ENCODE measurements around the gene AZIN2.

The AZIN2 gene

DNA sequence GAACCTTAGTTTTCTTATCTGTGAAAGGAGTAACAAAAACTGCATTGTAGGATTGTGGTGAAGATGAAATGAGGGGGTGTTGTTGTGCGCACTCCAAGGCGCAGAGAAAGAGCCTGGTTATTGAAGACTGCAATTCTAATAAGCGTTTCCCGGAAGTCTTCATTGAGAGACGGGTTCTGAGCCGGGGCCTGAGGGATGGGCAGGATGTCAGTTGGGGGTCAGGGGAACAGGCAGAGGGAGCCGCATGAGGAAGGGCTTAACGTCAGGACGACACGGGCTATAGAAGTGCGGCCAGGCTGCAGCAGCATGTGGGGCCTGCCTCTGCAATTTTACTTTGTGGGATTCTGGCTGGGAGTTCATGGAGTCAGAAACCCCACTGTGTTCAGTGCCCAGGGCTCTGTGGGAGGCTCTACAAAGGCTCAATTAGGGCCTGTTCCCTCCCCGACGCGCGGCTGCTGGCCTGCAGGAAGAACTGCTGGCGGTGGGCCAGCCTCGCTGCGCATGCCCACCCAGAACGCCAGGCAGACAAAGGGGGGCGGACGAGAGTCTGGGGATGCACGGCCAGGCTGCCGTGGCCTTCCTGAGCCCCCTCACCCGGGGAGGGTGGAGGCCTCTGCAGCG is 80.2 kb downstream of the AZIN2 start:
- H3K79me2 ChIP-seq (ENCODE audit: low read length) = no peaks in the 10 kb centered on the region
- H3K4me1 ChIP-seq (ENCODE audit: low read length) = no peaks in the 10 kb centered on the region
- H3K27ac ChIP-seq (ENCODE audit: low read length) = no peak overlapping the region
- no peak overlapping the region for H3K4me3 ChIP-seq (ENCODE audit: low read length)
- H3K9me3 ChIP-seq (ENCODE audit: insufficient read depth, low read length) = no peaks in the 10 kb centered on the region
- no peaks in the 10 kb centered on the region for H3K27me3 ChIP-seq (ENCODE audit: low read depth, low read length)
- no peak overlapping the region for H2AFZ ChIP-seq (ENCODE audit: low read depth, low read length)
- no peak overlapping the region for H3K4me2 ChIP-seq (ENCODE audit: low read length)
- H4K20me1 ChIP-seq (ENCODE audit: insufficient read depth, low read length) = no peaks in the 10 kb centered on the region
- H3K36me3 ChIP-seq (replicated peaks; ENCODE audit: low read depth, low read length) = no peaks in the 10 kb centered on the region
- no peak overlapping the region for H3K9ac ChIP-seq (ENCODE audit: low read length)
- TF ChIP-seq EZH2phosphoT487 (IDR thresholded peaks at IDR 0.05; ENCODE audit: low read depth) = no peak
- TF ChIP-seq, protein P1, sequence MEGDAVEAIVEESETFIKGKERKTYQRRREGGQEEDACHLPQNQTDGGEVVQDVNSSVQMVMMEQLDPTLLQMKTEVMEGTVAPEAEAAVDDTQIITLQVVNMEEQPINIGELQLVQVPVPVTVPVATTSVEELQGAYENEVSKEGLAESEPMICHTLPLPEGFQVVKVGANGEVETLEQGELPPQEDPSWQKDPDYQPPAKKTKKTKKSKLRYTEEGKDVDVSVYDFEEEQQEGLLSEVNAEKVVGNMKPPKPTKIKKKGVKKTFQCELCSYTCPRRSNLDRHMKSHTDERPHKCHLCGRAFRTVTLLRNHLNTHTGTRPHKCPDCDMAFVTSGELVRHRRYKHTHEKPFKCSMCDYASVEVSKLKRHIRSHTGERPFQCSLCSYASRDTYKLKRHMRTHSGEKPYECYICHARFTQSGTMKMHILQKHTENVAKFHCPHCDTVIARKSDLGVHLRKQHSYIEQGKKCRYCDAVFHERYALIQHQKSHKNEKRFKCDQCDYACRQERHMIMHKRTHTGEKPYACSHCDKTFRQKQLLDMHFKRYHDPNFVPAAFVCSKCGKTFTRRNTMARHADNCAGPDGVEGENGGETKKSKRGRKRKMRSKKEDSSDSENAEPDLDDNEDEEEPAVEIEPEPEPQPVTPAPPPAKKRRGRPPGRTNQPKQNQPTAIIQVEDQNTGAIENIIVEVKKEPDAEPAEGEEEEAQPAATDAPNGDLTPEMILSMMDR (IDR thresholded peaks at IDR 0.05; ENCODE audit: low read depth, low read length) = no peak

DNA sequence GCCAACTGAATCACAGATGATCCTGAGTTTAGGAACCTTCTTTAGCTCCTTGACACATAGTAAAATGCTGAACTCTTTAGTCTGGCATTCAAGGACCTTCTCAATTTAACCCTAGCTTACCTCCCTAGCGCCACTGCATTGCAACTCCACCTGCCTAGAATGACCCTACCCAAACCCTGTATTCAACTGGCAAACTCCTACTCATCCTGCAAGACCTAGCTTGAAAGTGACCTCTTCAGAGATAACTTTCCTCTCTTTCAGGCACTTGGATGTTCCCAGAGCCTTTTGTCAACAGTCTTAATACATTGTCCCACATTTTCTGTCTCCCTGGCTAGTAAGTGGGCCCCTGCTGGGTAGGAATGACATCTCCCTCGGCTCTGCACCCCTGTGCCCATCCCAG is 81.2 kb downstream of the AZIN2 start:
- no peaks in the 10 kb centered on the region for H3K4me1 ChIP-seq (ENCODE audit: low read length)
- no peak for TF ChIP-seq EZH2phosphoT487 (IDR thresholded peaks at IDR 0.05; ENCODE audit: low read depth)
- TF ChIP-seq, protein P1 (IDR thresholded peaks at IDR 0.05; ENCODE audit: low read depth, low read length) = no peak
- H3K9ac ChIP-seq (ENCODE audit: low read length) = no peak overlapping the region
- no peaks in the 10 kb centered on the region for H3K9me3 ChIP-seq (ENCODE audit: insufficient read depth, low read length)
- no peaks in the 10 kb centered on the region for H3K79me2 ChIP-seq (ENCODE audit: low read length)
- H2AFZ ChIP-seq (ENCODE audit: low read depth, low read length) = no peak overlapping the region
- no peak overlapping the region for H3K27ac ChIP-seq (ENCODE audit: low read length)
- no peaks in the 10 kb centered on the region for H3K36me3 ChIP-seq (replicated peaks; ENCODE audit: low read depth, low read length)
- H3K4me2 ChIP-seq (ENCODE audit: low read length) = no peak overlapping the region
- H3K4me3 ChIP-seq (ENCODE audit: low read length) = no peak overlapping the region
- no peaks in the 10 kb centered on the region for H4K20me1 ChIP-seq (ENCODE audit: insufficient read depth, low read length)
- no peaks in the 10 kb centered on the region for H3K27me3 ChIP-seq (ENCODE audit: low read depth, low read length)

DNA sequence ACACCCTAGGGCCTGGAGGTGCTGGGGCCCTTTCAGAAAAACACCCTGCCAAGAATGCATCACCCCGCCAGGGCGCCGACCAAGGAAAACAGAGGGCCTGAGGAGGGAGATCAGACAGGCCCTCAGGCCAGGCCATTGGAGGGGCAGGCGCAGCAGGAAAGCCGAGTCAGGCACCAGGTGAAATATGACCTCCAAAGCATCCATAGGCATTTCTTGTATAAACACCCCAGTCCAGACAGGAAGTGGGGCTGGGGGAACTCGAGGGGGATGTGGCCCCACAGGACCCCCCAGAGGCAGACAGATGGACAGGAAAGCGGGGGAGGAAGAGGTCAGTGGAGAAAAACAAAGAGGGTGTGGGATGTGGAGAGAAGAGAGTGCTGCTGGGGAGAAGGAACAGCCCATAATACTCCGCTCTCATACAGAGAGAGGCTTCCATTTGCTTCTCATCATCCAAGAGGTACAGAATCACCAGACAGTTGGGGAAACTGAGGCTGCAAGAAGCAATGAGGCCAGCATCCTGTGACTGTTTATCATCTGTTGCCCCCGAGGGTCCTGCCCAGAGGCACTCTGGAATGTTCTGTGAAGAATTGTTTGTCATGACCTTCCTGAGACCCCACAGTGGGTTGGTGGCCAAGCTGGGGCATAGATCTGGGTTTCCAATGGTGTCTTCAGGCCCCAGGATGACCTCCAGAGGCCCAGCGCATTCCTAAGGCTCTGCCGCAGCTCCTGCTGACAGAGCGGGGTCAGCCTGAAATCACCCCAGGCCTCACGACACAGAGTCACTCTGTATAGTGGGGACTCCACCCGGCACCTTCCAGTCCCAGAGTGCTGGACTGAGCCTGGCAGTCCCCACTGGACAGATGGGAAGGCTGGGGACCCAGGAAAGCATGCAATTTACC is 82.9 kb downstream of the AZIN2 start:
- H2AFZ ChIP-seq (ENCODE audit: low read depth, low read length) = no peak overlapping the region
- no peaks in the 10 kb centered on the region for H3K9me3 ChIP-seq (ENCODE audit: insufficient read depth, low read length)
- H3K4me1 ChIP-seq (ENCODE audit: low read length) = no peaks in the 10 kb centered on the region
- H3K9ac ChIP-seq (ENCODE audit: low read length) = no peak overlapping the region
- TF ChIP-seq, protein P1 (IDR thresholded peaks at IDR 0.05; ENCODE audit: low read depth, low read length) = no peak
- no peak for TF ChIP-seq EZH2phosphoT487 (IDR thresholded peaks at IDR 0.05; ENCODE audit: low read depth)
- H4K20me1 ChIP-seq (ENCODE audit: insufficient read depth, low read length) = no peaks in the 10 kb centered on the region
- no peak overlapping the region for H3K4me3 ChIP-seq (ENCODE audit: low read length)
- H3K27ac ChIP-seq (ENCODE audit: low read length) = no peak overlapping the region
- no peak overlapping the region for H3K4me2 ChIP-seq (ENCODE audit: low read length)
- H3K27me3 ChIP-seq (ENCODE audit: low read depth, low read length) = no peaks in the 10 kb centered on the region
- H3K36me3 ChIP-seq (replicated peaks; ENCODE audit: low read depth, low read length) = no peaks in the 10 kb centered on the region
- no peaks in the 10 kb centered on the region for H3K79me2 ChIP-seq (ENCODE audit: low read length)

DNA sequence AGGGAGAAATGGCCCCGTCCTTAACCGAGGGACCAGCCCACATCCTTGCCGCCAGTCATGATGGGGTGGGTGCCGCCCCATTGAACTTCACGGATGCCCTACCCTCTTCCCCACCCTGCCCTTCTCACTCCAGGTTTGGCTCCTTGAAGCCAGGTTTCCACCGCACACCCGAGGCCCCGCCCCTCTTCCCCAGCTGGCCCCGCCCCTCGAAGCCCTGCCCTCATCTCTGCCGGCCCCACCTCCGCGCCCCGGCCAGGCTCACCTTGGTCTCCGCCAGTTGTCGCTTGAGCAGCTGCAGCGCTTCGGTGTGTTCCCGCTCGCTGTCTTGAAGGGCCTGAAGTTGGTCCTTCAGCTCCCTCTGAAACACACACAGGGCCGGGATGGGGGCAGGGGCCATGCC is 84.3 kb downstream of the AZIN2 start:
- H3K9me3 ChIP-seq (ENCODE audit: insufficient read depth, low read length) = no peaks in the 10 kb centered on the region
- no peaks in the 10 kb centered on the region for H4K20me1 ChIP-seq (ENCODE audit: insufficient read depth, low read length)
- H3K4me2 ChIP-seq (ENCODE audit: low read length) = no peak overlapping the region
- H3K27ac ChIP-seq (ENCODE audit: low read length) = no peak overlapping the region
- no peak overlapping the region for H3K4me3 ChIP-seq (ENCODE audit: low read length)
- no peaks in the 10 kb centered on the region for H3K79me2 ChIP-seq (ENCODE audit: low read length)
- TF ChIP-seq EZH2phosphoT487 (IDR thresholded peaks at IDR 0.05; ENCODE audit: low read depth) = no peak
- no peaks in the 10 kb centered on the region for H3K27me3 ChIP-seq (ENCODE audit: low read depth, low read length)
- H3K9ac ChIP-seq (ENCODE audit: low read length) = no peak overlapping the region
- no peak overlapping the region for H2AFZ ChIP-seq (ENCODE audit: low read depth, low read length)
- H3K4me1 ChIP-seq (ENCODE audit: low read length) = no peaks in the 10 kb centered on the region
- no peaks in the 10 kb centered on the region for H3K36me3 ChIP-seq (replicated peaks; ENCODE audit: low read depth, low read length)
